Tongue (tissue), 2 donors: Measurements from ENCODE around the gene CIDEA. TPM values are rescaled to one million over a fixed set of nuclear protein-coding genes. Genes with fewer than 3 reads are reported as not detected.
"Not testable (repeated sequence)": the region's sequence is repeated elsewhere in the genome, so short reads cannot be mapped to it uniquely, and the experiment has no call there.

ENCODE experiments used
- DNase-seq: peaks from one replicate; pipeline ENCODE4 v3.0.0-alpha.2; 2015
- total RNA-seq: library from RNA; depleted of rRNA; stranded (reverse); fragments of >200 nt; gene quantifications from one replicate; pipeline ENCODE4 v1.2.3, GENCODE V29; 2014

CIDEA gene, protein sequence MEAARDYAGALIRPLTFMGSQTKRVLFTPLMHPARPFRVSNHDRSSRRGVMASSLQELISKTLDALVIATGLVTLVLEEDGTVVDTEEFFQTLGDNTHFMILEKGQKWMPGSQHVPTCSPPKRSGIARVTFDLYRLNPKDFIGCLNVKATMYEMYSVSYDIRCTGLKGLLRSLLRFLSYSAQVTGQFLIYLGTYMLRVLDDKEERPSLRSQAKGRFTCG
- not detected for total RNA-seq

DNA sequence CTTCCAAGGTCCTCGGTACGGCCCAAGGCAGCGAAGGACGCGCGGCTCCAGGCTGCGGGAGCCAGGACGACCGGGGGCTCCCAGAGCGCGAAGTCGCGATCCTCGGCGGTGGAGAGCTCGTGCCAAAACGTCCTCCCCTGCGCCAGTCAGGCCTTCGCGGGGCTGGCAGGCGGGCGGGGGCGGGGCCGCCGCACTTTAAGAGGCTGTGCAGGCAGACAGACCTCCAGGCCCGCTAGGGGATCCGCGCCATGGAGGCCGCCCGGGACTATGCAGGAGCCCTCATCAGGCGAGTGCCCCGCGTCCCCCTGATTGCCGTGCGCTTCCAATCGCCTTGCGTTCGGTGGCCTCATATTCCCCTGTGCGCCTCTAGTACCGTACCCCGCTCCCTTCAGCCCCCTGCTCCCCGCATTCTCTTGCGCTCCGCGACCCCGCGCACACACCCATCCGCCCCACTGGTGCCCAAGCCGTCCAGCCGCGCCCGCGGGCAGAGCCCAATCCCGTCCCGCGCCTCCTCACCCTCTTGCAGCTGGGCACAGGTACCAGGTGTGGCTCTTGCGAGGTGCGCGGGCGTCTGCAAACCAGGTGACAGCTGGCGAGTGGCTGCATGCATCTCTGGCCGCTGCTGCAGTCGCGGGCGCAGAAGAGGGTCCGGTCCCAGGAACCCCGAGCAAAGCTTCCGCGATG is at the start of gene CIDEA:
TSS of gene CIDEA (plus strand) at position 226 of the 684 bp plus-strand sequence. CDS start at position 249, 23 bp downstream.
- DNase-seq = peak; percentile 46

DNA sequence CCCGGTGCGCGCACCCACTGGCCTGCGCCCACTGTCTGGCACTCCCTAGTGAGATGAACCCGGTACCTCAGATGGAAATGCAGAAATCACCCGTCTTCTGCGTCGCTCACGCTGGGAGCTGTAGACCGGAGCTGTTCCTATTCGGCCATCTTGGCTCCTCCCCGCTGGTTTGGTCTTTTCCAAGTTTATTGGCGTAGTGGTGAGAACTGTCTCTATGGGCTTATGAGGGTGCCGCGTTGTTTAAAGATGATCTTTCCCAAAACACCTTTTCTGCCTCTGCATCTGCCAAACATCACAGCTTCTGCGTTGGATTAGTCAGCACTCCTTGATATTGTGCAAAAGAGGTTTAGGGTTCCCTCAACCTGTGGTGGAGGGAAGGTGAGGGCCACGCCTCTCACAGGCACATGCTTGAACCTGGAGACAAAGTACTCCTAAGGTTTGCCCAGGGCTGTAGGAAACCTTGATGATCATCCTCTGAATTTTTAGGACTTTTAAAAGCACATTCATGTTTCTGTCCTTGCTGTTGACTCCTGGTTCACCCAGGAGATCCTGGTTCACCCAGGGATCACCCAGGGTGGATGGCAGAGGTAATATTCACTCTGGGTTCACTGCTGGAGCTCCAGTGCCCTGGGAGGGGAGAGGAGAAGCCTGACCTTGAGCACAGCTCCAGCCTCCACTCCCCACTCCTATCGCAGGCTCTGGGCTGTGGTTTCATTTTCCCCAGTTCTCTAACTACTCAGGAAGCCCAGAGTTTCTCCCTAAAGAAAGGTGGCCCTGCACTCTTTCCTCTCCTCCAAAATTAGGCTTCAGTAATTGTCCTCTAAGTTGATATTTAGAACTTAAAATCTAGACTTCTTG is 45.6 kb upstream of the CIDEA start:
- not testable (repeated sequence) for DNase-seq

DNA sequence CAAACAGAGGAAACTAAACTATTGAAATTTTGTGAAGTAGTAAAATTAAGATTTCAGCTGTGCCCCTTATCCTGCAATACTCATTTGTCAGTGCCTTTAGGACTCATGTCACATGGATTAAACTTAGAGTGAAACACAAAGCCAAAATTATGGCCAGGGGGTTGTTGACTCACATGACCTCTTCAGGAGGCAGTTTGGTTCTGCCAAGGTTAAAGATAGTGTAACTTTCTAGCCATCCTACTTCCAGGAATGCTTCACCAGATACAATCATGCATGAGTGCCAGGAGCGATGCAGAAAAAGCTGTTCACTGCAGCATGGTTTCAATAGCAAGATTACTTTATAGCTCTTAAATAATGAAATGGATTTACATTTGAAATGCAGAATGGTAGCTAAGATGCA is 41.9 kb upstream of the CIDEA start:
- not testable (repeated sequence) for DNase-seq

DNA sequence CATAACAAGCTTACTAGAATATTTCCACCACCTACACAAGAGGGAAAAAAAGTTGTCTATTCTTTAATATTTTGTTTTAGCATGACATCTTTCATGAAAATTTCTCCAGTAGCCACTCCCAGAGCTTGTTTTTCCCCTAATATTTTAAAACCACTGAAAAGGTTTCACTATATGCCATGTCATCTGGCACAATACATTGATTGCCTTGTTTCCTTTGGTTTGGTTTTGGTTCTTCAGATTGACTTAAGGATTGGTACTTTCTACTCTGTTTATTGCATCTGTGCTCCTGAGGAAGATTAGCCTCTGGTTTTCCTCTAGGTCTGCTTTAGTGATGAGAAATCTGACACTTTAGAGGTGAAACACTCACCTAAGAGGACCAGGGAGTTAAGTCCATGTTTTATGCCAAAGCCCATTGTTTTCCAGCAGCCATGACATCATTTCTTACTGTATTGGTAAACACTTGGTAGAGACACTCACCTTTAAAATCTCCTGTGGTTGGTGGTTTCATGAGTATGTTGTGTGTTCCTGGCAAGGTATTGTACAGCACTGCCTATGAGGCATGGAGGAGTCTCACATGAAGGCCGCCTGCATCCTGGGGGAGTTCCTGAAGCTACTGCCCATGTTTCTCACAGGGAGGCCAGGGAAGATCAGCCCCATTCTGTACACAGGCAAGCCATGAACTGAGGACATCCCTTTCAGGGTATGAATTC is 39.7 kb upstream of the CIDEA start:
- not testable (repeated sequence) for DNase-seq

DNA sequence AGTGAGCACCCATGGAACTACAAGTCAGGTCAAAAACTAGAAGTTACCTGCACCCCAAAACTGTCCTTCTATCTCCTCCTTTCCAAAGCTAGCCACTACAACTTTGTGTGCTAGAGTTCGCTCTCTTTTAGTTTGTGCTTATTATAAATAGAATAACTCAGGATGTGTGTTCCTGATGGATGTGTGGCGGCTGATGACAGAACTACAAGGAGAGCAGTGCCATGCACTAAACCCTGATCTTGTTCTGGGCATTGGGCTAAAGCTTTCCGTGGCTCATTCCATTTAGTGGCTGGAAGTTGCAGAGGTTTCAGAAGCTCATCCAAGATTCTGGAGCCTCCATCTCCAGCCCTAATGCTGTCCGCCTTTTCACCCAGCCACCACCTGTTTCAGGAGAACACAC is 37.7 kb upstream of the CIDEA start:
- DNase-seq = not testable (repeated sequence)

DNA sequence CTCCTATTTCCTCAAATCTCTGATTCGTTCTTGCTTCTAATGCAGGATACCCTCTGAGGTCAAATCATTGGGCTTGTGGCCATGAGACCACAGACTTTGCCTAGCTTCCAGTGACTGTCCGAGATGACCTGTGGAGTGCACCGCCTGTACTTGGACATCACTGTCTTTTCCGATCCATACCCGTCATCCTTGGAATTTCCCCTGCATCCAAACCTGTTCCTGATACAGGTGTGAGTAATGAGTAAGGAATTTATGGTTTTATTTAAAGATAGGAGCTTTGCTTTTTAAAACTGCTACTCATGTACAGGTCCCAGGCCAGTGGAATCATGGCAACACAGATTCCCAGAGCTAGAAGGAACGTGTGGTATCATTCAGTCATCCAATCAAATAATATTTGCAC is 35.6 kb upstream of the CIDEA start:
- DNase-seq = not testable (repeated sequence)

DNA sequence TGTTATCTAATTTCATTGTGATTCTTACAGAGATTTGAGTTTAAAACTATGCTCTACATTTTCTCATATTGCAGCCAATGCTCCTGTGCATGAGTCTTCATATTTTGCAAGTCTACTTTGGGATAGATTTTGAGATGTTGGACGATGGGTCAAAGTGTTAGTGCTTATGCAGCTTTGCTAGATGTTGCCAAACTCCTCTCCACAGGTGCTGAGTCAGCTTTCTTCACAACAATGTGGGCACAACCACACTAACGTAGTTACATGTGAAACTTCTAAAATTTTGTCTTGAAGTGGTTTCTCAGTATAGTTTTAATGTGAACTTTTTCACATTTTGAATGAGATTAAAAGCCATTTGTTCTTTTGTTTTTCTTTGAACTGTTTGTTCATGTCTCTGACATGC is 32.1 kb upstream of the CIDEA start:
- DNase-seq = not testable (repeated sequence)

DNA sequence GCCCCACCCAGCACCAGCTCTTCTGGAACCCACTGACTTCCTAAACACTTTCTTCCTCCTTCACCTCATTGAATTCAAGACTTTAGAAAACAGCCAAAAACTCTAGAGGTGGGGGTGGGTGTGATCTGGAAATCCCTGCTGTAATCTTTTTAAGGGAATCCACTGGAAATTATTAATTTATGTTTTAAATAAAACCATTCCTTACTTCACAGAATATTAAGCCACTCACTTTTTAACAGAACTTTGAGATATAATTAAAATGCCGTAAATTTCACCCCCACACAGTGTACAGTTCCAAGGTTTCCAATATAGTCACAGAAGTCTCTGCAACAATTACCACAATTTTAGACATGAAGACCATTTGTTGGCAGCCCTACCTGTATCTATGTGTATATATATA is 30.8 kb upstream of the CIDEA start:
- not testable (repeated sequence) for DNase-seq

DNA sequence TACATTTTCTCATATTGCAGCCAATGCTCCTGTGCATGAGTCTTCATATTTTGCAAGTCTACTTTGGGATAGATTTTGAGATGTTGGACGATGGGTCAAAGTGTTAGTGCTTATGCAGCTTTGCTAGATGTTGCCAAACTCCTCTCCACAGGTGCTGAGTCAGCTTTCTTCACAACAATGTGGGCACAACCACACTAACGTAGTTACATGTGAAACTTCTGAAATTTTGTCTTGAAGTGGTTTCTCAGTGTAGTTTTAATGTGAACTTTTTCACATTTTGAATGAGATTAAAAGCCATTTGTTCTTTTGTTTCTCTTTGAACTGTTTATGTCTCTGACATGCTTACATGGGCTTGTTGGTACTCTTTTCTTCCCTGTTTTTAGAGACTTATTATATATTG is 27.4 kb upstream of the CIDEA start:
- not testable (repeated sequence) for DNase-seq

DNA sequence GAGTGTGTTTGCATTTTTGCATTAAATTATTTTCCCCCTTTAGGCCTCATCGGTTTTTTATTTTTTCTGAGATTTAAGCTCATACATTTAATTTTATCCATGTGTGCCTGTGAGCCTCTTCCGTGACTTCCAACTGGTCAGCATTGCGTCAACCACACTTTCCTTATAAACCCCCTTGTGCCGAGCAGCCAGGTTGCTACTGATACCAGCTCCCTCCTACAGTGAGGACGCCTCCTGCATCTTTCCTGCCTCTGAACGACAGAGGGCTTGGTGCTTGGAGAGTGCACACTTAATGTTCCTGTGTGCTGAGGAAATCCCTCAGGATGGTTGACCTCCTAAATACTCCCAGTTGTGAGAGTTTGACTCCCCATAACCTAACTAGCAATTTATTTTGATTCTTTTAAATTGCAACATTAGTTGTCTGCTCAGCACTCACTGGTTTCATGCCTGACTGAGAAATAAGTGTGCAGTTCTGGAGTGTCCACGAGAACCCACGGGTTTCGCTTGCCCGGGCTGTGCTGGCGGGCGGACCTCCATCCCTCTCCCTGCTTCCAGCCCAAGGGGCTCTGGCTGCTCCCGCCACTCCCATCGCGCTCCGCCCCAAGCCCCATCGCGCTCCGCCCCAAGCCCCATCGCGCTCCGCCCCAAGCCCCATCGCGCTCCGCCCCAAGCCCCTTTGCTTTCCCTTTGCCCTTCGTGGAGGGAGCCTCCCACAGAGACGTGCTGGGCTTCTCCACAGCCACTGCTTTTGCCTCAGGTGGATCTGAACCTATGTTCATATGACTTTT is 26.6 kb upstream of the CIDEA start:
- DNase-seq = not testable (repeated sequence)

DNA sequence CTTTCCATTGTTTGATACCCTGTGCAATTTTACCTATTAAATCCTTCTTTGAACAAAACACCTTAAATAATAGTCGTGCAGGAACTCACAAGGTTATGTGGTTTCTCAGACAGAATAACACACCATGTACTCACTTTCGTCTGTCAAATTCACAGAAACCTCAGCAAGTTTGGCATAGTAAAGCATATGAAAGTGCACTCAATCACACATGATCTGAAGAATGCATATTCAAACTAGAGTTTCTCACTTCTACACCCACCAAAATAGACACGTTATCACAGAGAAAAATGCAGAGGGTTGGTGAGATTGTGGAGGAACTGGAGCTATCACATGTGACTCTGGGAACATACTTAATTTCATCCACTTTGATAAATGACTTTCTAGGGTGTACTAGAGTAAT is 25.9 kb upstream of the CIDEA start:
- not testable (repeated sequence) for DNase-seq

DNA sequence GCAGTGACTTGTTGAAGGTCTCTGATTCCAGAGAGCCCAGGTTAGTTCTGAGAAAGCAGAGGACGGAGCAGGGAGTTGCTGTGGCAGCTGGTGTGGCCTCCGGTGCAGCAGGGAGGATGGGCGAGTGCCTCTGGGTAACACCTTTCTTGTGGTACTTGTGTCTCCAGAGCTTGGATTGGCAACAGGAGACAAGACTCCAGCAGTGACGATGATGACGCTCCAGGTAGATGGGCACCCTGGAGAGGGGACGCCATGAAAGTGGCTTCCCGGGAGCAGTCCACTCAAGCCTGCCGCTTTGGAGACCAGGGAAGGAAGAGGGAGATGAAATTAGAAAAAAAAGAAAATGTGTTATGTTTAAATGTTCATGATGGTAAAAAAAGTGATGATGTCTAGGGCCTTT is 23.6 kb upstream of the CIDEA start:
- DNase-seq = not testable (repeated sequence)

DNA sequence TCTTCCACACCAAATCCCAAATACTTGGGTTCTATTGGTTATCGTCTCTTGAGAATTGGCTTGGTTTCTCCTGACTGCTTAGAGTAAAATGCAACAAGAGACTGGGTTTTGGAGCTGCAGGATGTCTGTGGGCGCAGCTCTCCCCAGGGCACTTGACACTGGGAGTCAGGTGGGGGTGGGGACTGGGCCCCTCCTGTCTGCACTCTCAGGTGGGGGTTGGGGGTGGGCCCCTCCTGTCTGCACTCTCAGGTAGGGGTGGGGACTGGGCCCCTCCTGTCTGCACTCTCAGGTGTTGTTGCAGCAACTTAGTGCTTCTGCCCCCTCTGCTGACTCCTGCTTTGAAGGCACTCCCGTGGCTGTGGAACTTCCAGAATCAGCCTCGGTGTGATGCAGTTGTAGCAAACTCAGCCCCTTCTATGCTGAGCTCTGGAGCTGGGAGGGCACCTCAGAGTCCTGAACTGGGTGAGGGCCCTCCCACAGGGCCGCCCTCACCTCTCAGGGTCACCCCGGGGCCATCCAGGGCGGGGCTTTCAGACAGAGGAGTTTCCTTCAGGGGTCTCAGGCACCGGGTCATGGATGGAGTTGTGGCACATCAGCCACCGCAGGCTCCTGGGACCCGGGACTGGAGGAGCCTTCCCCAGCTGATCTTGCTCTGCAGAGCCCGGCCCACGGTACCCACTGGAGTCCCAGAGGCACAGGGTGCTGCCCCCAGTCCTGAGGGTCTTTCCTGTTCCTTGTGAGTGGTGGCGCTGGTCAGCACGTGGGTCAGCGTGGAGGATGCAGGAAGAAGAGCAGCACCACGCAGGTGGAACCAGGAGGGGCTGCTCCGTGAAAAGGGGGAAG is 22.9 kb upstream of the CIDEA start:
- DNase-seq = no peak

DNA sequence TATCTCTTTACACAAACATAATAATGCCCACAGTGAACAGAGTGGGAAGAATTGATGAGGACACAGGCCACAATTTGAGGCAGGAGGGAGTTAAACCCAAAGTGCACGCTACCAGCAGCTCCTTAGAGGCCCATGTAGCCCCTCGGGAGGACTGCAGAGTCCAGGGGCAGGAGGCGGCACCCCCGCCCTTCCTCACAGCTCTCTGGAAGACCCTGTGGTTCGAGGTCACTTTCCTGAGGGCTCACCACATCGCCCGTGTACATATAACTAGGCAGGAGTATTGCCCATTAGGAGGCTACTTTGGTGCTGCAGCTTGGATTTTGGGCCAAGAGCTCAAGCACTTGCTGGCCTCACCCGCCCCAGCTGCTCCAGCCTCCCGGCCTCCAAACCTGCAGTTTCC is 22.2 kb upstream of the CIDEA start:
- no peak for DNase-seq

DNA sequence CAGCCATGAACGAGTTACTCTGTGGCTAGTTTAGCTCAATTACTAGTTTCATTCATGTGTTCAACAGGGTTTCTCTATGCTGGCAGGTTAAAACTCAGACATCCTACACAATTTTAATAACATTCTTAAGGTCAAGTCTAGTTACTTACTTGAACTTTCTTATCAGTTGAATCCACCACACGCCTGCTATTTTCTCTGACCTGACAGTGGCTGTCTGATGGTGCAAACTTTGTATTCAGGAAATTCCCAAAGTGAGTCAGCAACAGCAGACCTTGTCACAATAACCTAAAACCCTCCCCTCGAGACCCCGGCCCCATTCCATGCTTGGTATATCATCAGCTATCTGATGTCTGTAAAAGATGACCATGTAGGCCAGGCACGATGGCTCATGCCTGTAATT is 20.8 kb upstream of the CIDEA start:
- DNase-seq = no peak

DNA sequence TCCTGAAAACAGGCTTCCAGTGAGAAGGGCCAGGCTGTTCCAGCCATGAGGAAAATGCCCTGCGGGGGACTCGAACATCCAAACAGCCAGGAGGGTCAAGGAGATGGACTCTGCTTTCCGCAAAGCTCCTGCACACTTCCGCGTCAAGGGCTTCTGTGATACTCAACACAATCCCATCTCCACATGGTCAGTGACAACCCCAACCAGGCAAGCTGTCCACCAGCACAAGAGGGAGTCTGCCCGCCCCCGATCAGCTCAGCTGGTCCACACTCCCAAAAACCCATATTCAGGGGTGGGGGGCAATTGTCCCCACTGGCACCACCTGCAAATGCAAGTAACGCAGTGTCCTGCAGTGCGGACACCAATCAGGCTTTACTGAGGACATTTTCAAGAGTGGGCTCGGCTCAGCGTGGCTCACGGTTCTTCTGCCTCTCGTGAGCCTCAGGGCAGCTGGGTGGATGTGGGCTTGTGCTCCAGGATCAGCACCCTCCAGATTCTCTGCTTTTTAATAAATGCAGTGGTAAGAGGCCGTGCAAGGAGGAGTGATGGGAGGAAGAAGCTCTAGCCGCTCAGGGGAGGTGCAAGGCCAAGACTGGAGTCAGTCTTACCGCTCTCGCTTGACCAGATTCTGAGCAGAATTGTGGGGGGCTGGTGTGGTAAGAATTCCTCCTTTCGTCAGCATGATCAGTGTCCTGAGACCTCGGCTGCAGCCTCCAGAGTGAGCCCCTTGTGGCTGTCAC is 19.5 kb upstream of the CIDEA start:
- no peak for DNase-seq

DNA sequence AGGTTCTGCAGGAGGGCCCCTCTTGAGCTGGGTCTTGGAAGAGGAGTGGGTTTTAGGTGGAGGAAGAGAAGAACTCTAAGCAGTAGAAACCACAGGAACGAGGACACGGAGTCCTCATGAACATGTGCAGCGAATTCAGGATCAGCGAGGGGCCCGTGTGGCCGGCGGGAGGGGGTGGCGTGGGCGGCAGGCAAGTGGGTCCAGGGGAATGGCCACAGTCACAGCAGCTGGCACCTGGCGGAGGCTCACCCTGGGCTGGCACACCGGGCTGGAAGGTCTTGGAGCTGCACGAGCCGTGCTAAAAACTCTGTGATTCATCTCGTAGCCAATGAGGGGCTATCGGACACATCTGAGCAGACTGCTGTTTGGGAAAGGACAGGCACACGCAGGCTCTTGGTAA is 18.0 kb upstream of the CIDEA start:
- no peak for DNase-seq

DNA sequence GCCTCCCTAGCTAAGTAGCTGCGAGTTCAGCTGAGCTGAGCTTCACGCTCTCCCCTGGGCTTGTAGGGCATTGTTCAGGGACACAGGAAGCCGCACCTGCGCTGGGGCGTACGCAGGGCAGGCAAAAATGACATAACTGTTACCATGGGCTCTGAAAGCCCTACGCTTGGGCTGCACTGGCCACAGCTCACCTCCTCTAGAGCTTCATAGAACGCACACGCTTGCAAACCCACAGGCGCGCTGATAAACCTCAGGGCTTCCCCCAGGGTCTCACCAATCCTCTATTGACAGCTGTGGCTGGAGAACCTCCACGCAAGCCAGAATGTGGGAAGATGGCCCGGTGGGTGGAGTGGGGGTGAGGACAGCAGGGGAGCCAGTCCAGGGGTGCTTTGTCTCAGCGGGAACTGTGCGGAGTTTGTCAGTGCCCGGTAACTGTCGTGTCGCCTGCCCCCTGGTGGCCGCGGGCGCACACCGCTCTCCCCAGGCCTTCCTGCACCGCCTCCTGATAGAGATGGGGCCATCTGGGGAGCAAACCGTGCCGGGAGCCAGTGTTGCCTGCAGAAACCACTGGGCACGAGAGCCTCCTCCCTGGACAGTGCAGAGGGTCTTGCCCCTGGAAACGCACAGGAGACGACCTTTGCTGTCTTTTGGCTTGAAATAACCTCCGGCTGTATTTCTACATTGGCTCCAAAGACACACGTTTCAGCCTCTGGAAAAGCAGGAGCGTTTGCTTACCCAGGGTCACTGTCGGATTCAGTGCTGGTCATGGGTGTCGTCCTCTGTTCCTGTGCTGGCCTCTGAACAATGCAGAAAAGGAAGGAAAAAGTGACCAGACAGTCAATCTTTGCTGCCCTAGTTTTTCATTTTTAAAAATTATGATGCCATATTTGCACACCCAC is 17.0 kb upstream of the CIDEA start:
- peak; percentile 71 for DNase-seq

DNA sequence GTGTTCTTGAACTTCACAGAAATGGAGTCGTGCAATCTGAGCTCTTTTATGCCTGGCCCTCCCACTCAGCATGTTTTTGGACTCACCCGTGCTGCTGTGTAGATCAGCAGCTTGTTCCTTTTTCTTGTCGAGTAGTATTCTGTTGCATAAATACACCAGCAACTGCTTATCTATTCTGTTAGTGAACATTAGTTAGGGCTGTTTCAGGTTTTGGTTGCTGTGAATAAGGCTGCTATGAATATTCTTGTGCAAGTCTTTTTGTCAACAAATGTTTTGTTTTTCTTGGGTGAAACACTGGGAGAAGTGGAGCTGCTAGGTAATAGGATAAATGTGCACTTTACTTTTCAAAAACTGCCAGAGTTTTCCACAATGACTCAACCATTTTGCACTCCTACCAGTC is 15.3 kb upstream of the CIDEA start:
- DNase-seq = no peak
